ENCODE measurements around the gene SLC43A3.

The SLC43A3 gene

GRCh38 chr11:57434640-57435546 lies 8.0 kb upstream of the SLC43A3 start:
- H3K4me2 ChIP-seq (ENCODE audit: low read length, poor library complexity, severe bottlenecking), result no peak overlapping the region
- no peak overlapping the region for H2BK5ac ChIP-seq (ENCODE audit: low read depth, low read length, poor library complexity, severe bottlenecking)
- H2AFZ ChIP-seq (ENCODE audit: low read depth, low read length), result no peak overlapping the region
- no peak overlapping the region for H3K14ac ChIP-seq (ENCODE audit: low read length in 2 of 2)
- no peak overlapping the region for H3K23ac ChIP-seq (ENCODE audit: low read length in 2 of 2)
- peak overlapping the region in 1 of 2 experiments; percentile 69 for H3K4ac ChIP-seq (ENCODE audit: low read depth in 1 of 2, low read length in 2 of 2)
- H3K27me3 ChIP-seq (ENCODE audit: control insufficient read depth in 1 of 2, insufficient read depth in 1 of 2, low read length in 2 of 2), result no peaks in the 10 kb centered on the region
- H2BK12ac ChIP-seq (ENCODE audit: low read length in 2 of 2), result peak overlapping the region; percentile 33 to 94
- no peak overlapping the region for H2BK120ac ChIP-seq (ENCODE audit: low read depth, low read length)
- no peak overlapping the region for H2AK5ac ChIP-seq (ENCODE audit: low read length, severe bottlenecking)
- H3K9me3 ChIP-seq (ENCODE audit: control insufficient read depth, low read length), result no peaks in the 10 kb centered on the region
- H3K9ac ChIP-seq (ENCODE audit: low read length), result peak overlapping the region; percentile 64
- DNase-seq, result peak; percentile 98
- H3K18ac ChIP-seq (ENCODE audit: low read depth in 1 of 2, low read length in 2 of 2), result peak overlapping the region; percentile 24 to 51
- no peak overlapping the region for H3K4me3 ChIP-seq (ENCODE audit: insufficient read depth in 1 of 2, low read depth in 1 of 2, low read length in 2 of 2)
- H3K27ac ChIP-seq (ENCODE audit: low read length, poor library complexity, severe bottlenecking), result peak overlapping the region; percentile 16
- H3K4me1 ChIP-seq (ENCODE audit: control insufficient read depth, insufficient read depth, low read depth, low read length), result peaks cover 7% of the 10 kb centered on the region
- no peak overlapping the region for H4K8ac ChIP-seq (ENCODE audit: low read length)
- H3K36me3 ChIP-seq (ENCODE audit: control insufficient read depth in 1 of 2, insufficient read depth in 2 of 2, low read depth in 1 of 2, low read length in 2 of 2), result no peaks in the 10 kb centered on the region
- peak overlapping the region; percentile 74 for H2BK15ac ChIP-seq (ENCODE audit: low read depth, poor library complexity, severe bottlenecking)
- H4K91ac ChIP-seq (ENCODE audit: low read length), result peak overlapping the region; percentile 67
- no peaks in the 10 kb centered on the region for H3K79me1 ChIP-seq (replicated peaks; ENCODE audit: low read length, poor library complexity, severe bottlenecking)
- 76% methylated on average over 15 of the region's 15 CpGs for WGBS

GRCh38 chr11:57432714-57433163 lies 5.8 kb upstream of the SLC43A3 start:
- Histone ChIP-seq H3K36me3 (ENCODE audit: control insufficient read depth in 1 of 2, insufficient read depth in 2 of 2, low read depth in 1 of 2, low read length in 2 of 2) (no peaks in the 10 kb centered on the region), H2BK120ac (ENCODE audit: low read depth, low read length) (peak overlapping the region; percentile 71), H3K27ac (ENCODE audit: low read length, poor library complexity, severe bottlenecking) (no peak overlapping the region), H2BK12ac (ENCODE audit: low read length in 2 of 2) (peak overlapping the region in 1 of 2 experiments; percentile 87), H3K18ac (ENCODE audit: low read depth in 1 of 2, low read length in 2 of 2) (peak overlapping the region; percentile 63 to 83), H3K4me1 (ENCODE audit: control insufficient read depth, insufficient read depth, low read depth, low read length) (peaks cover 7% of the 10 kb centered on the region), H4K8ac (ENCODE audit: low read length) (no peak overlapping the region), H3K79me1 (replicated peaks; ENCODE audit: low read length, poor library complexity, severe bottlenecking) (no peaks in the 10 kb centered on the region), H3K4ac (ENCODE audit: low read depth in 1 of 2, low read length in 2 of 2) (peak overlapping the region; percentile 53 to 70), H2AK5ac (ENCODE audit: low read length, severe bottlenecking) (no peak overlapping the region), H2AFZ (ENCODE audit: low read depth, low read length) (no peak overlapping the region), H3K23ac (ENCODE audit: low read length in 2 of 2) (no peak overlapping the region), H2BK5ac (ENCODE audit: low read depth, low read length, poor library complexity, severe bottlenecking) (no peak overlapping the region), H3K4me2 (ENCODE audit: low read length, poor library complexity, severe bottlenecking) (no peak overlapping the region), H4K91ac (ENCODE audit: low read length) (no peak overlapping the region), H2BK15ac (ENCODE audit: low read depth, poor library complexity, severe bottlenecking) (no peak overlapping the region), H3K4me3 (ENCODE audit: insufficient read depth in 1 of 2, low read depth in 1 of 2, low read length in 2 of 2) (no peak overlapping the region), H3K27me3 (ENCODE audit: control insufficient read depth in 1 of 2, insufficient read depth in 1 of 2, low read length in 2 of 2) (no peaks in the 10 kb centered on the region), H3K14ac (ENCODE audit: low read length in 2 of 2) (no peak overlapping the region), H3K9ac (ENCODE audit: low read length) (peak overlapping the region; percentile 21), H3K9me3 (ENCODE audit: control insufficient read depth, low read length) (no peaks in the 10 kb centered on the region)
- WGBS, result 0% methylated on average over 7 of the region's 7 CpGs
- peak; percentile 99 for DNase-seq

- H2BK120ac ChIP-seq (ENCODE audit: low read depth, low read length), result peak overlapping the region; percentile 71
- H2BK15ac ChIP-seq (ENCODE audit: low read depth, poor library complexity, severe bottlenecking), result peak overlapping the region; percentile 54
- peak overlapping the region; percentile 63 to 83 for H3K18ac ChIP-seq (ENCODE audit: low read depth in 1 of 2, low read length in 2 of 2)
- no peak overlapping the region for H3K4me3 ChIP-seq (ENCODE audit: insufficient read depth in 1 of 2, low read depth in 1 of 2, low read length in 2 of 2)
- H3K4ac ChIP-seq (ENCODE audit: low read depth in 1 of 2, low read length in 2 of 2), result peak overlapping the region; percentile 53 to 70
- H3K79me1 ChIP-seq (replicated peaks; ENCODE audit: low read length, poor library complexity, severe bottlenecking), result no peaks in the 10 kb centered on the region
- peak overlapping the region; percentile 61 for H4K8ac ChIP-seq (ENCODE audit: low read length)
- DNase-seq, result no peak
- no peak overlapping the region for H2AK5ac ChIP-seq (ENCODE audit: low read length, severe bottlenecking)
- H2BK12ac ChIP-seq (ENCODE audit: low read length in 2 of 2), result peak overlapping the region; percentile 65 to 87
- peak overlapping the region; percentile 54 for H4K91ac ChIP-seq (ENCODE audit: low read length)
- H3K14ac ChIP-seq (ENCODE audit: low read length in 2 of 2), result peak overlapping the region in 1 of 2 experiments; percentile 51
- 84% methylated on average over 5 of the region's 5 CpGs for WGBS
- H2AFZ ChIP-seq (ENCODE audit: low read depth, low read length), result no peak overlapping the region
- no peak overlapping the region for H3K4me2 ChIP-seq (ENCODE audit: low read length, poor library complexity, severe bottlenecking)
- peaks cover 9% of the 10 kb centered on the region for H3K4me1 ChIP-seq (ENCODE audit: control insufficient read depth, insufficient read depth, low read depth, low read length)
- no peak overlapping the region for H3K23ac ChIP-seq (ENCODE audit: low read length in 2 of 2)
- no peak overlapping the region for H3K27ac ChIP-seq (ENCODE audit: low read length, poor library complexity, severe bottlenecking)
- no peaks in the 10 kb centered on the region for H3K27me3 ChIP-seq (ENCODE audit: control insufficient read depth in 1 of 2, insufficient read depth in 1 of 2, low read length in 2 of 2)
- no peak overlapping the region for H2BK5ac ChIP-seq (ENCODE audit: low read depth, low read length, poor library complexity, severe bottlenecking)
- no peaks in the 10 kb centered on the region for H3K36me3 ChIP-seq (ENCODE audit: control insufficient read depth in 1 of 2, insufficient read depth in 2 of 2, low read depth in 1 of 2, low read length in 2 of 2)
- H3K9me3 ChIP-seq (ENCODE audit: control insufficient read depth, low read length), result no peaks in the 10 kb centered on the region
- H3K9ac ChIP-seq (ENCODE audit: low read length), result peak overlapping the region; percentile 20
Measured at GRCh38 chr11:57432149-57432561, 5.2 kb upstream of the SLC43A3 start.

- no peak overlapping the region for H3K23ac ChIP-seq (ENCODE audit: low read length in 2 of 2)
- no peak overlapping the region for H3K4me2 ChIP-seq (ENCODE audit: low read length, poor library complexity, severe bottlenecking)
- peaks cover 0 to 5% of the 10 kb centered on the region in 2 experiments for H3K36me3 ChIP-seq (ENCODE audit: control insufficient read depth in 1 of 2, insufficient read depth in 2 of 2, low read depth in 1 of 2, low read length in 2 of 2)
- H3K79me1 ChIP-seq (replicated peaks; ENCODE audit: low read length, poor library complexity, severe bottlenecking), result no peaks in the 10 kb centered on the region
- no peak overlapping the region for H3K18ac ChIP-seq (ENCODE audit: low read depth in 1 of 2, low read length in 2 of 2)
- H4K8ac ChIP-seq (ENCODE audit: low read length), result no peak overlapping the region
- peak overlapping the region; percentile 6 for H2BK120ac ChIP-seq (ENCODE audit: low read depth, low read length)
- no peak overlapping the region for H3K4ac ChIP-seq (ENCODE audit: low read depth in 1 of 2, low read length in 2 of 2)
- peak overlapping the region; percentile 15 to 23 for H2BK12ac ChIP-seq (ENCODE audit: low read length in 2 of 2)
- no peak overlapping the region for H3K4me3 ChIP-seq (ENCODE audit: insufficient read depth in 1 of 2, low read depth in 1 of 2, low read length in 2 of 2)
- H2BK5ac ChIP-seq (ENCODE audit: low read depth, low read length, poor library complexity, severe bottlenecking), result no peak overlapping the region
- H2AFZ ChIP-seq (ENCODE audit: low read depth, low read length), result no peak overlapping the region
- H2AK5ac ChIP-seq (ENCODE audit: low read length, severe bottlenecking), result no peak overlapping the region
- no peak overlapping the region for H4K91ac ChIP-seq (ENCODE audit: low read length)
- H3K14ac ChIP-seq (ENCODE audit: low read length in 2 of 2), result no peak overlapping the region
- peak overlapping the region; percentile 49 for H3K9ac ChIP-seq (ENCODE audit: low read length)
- peaks cover 15% of the 10 kb centered on the region for H3K4me1 ChIP-seq (ENCODE audit: control insufficient read depth, insufficient read depth, low read depth, low read length)
- no peaks in the 10 kb centered on the region for H3K27me3 ChIP-seq (ENCODE audit: control insufficient read depth in 1 of 2, insufficient read depth in 1 of 2, low read length in 2 of 2)
- no peak overlapping the region for H3K27ac ChIP-seq (ENCODE audit: low read length, poor library complexity, severe bottlenecking)
- H2BK15ac ChIP-seq (ENCODE audit: low read depth, poor library complexity, severe bottlenecking), result no peak overlapping the region
- DNase-seq, result no peak
- H3K9me3 ChIP-seq (ENCODE audit: control insufficient read depth, low read length), result no peaks in the 10 kb centered on the region
- WGBS, result 91% methylated on average over 1 of the region's 1 CpG
Measured at GRCh38 chr11:57430952-57431351, 4.0 kb upstream of the SLC43A3 start.
